GM18517 (cell line): ENCODE data around the gene PLXNA1.
A peak's percentile ranks its signal among the peaks of the same experiment; 100 is the strongest.

Experiments used
- ATAC-seq: cut with Tn5 transposase; IDR thresholded peaks from one replicate; pipeline ENCODE4 v1.9.1; 2021; ENCODE audit warnings: mild to moderate bottlenecking, moderate library complexity; ENCODE audit not compliant: unreplicated experiment

Gene PLXNA1

DNA sequence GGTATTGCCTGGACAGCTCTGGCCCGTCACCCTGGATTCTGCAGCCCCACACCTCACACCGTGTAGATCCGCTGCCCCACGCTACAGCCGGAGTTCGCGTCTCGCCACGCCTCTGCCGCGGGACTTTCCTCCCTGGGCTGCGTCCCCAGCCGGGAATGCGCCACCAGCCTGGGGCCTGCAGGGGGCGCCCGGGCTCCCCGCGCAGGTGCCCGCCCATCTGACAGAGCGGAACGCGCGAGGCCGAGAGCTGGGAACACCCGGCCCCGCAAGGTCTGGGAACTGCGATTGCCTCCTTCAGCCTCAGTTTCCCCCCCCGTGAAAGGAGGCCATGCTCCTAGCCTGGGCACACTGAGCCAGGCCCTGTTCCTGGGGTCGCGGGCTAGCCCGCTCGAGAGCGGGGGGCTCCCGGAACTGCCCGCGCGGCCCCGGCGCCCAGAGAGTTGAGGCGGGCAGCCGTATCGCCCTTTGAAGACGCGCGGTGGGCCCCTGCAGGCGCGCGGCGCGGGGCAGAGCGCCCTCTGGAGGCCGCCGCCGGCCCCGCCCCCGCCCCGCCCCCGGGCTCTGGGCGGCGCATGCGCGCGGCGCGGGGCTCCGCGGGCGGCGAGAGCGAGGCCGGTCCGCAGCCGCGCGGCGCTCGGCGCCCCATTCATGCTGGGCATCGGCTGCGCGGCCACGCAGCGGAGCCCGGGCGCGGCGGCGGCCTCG is at the start of gene PLXNA1:
Gene PLXNA1 (plus strand): TSS at position 645 of the 705 bp plus-strand sequence. CDS start 5,479 bp downstream, outside the sequence.
- ATAC-seq: peak; percentile 64

GRCh38 chr3:126934031-126934531 is 48.8 kb upstream of the PLXNA1 start:
- no peak for ATAC-seq

- no peak for ATAC-seq
Observed at GRCh38 chr3:126934991-126935390, 47.9 kb upstream of the PLXNA1 start.

DNA sequence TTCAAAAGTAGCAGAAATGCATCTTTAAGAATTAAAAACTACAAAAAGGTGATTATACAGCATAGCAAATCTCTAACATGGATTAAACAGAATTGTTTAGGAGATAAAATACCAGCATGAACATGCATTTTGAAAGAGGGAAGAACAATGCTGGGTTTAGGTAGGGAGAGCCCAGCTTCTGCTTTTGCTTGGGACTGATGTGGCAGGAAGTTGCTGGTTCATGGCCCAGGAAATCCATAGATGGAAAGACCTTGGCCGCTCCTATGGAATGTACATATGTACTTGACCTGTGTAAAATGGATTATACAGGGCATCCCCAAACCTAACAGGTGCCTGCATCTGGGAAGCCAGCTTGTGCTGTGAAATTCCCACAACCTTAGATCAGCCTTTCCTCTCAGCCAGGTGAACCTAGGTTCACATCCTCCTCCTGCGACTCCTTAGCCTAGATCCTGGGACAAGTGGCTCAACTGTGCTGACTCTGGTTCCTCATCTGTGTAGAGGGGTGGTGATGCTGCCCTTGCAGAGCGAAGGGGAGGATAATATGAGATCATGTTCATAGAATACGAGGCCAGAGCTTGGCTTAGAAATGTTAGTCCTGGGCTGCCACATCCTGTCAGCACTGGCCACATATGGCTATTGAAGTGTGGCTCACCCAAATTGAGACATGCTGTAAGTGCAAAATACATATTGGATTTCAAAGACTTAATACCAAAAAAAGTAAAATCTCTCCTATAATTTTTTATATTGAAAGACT is 47.0 kb upstream of the PLXNA1 start:
- ATAC-seq: no peak

- ATAC-seq: no peak
Observed at GRCh38 chr3:126936853-126937425, 46.0 kb upstream of the PLXNA1 start.

GRCh38 chr3:126937533-126937932 is 45.4 kb upstream of the PLXNA1 start:
- no peak for ATAC-seq

- ATAC-seq: no peak
Observed at GRCh38 chr3:126937973-126938372, 44.9 kb upstream of the PLXNA1 start.

DNA sequence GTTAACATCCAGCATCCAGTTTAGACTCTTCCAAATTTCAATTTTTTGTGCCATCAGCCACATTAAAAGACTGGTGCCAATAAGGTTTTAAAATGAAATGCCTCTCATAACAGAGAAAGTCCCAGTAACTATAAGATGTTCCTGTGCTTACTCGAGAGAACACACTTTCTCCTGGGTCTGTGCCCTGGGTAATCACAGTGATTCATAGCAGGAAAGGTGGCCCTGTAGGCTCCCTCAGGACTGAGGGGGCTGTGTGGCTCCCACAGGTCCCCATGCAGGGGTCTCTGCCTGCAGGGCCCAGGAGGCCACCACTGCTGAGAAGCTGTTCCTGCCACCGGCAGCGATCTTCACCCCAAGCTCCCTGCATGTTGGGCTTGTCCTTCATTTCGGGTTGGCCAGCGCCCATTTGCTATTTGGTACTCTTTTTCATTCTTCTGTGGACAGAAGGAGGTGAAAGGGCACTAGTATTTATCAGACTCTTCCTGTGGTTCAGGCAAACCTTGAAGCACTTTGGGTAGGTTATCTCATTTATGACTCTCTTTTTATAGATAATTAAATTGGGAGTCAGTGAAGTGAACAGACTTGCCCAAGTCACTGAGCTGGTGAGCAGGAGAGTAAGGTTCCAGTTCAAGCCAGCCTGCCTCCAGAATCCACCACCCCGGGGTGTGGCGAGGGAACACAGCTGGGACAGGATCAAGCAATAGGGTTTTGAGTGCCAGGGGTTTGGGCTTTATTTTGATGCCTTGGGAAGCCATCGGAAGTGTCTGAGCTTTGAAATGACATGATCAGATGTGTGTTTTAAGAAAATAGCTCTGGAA is 44.2 kb upstream of the PLXNA1 start:
- ATAC-seq: no peak

DNA sequence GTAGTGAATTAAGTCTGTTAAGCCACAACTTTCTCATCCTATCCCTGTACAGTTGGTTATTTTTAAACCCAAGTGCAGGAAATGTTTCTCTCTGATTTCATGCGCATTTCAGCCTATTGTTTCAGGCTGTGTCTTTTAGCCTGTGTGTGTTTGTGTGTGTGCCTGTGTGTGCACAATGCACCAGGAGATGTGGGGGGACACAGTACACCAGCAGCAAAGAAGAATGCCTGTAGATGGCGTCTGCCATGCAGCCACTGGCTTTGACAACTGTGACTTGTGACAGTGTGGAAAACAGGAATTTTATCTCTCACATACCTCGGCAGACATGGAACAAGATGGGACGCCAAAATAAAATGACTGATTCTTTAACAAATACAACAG is 43.6 kb upstream of the PLXNA1 start:
- no peak for ATAC-seq

- ATAC-seq: no peak
Observed at GRCh38 chr3:126939733-126940132, 43.2 kb upstream of the PLXNA1 start.

- ATAC-seq: no peak
Observed at GRCh38 chr3:126941721-126942270, 41.1 kb upstream of the PLXNA1 start.

GRCh38 chr3:126944089-126944965 is 38.6 kb upstream of the PLXNA1 start:
- ATAC-seq: no peak

GRCh38 chr3:126945171-126945721 is 37.7 kb upstream of the PLXNA1 start:
- no peak for ATAC-seq

- no peak for ATAC-seq
Observed at GRCh38 chr3:126945891-126946290, 37.0 kb upstream of the PLXNA1 start.

GRCh38 chr3:126946405-126946804 is 36.5 kb upstream of the PLXNA1 start:
- no peak for ATAC-seq

DNA sequence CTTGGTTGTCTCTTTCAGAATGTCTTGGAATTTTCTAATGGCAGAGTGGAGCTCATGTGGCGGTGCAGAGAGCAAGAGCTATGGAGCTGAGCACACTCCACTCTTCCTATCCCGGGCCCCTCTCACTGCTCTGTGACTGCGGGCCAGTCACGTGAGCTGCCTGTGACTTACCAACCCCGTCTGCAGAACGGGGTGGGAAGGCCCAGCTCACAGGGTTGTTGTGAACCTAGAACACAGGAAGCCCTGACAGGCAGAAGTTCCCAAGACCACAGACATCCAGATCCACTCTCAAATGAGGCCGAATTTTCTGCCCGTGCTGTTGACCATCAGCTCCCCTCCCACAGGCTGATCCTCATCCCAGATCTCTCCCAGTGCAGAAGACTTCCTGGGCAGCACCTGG is 35.5 kb upstream of the PLXNA1 start:
- ATAC-seq: no peak

GRCh38 chr3:126948980-126949535 is 33.9 kb upstream of the PLXNA1 start:
- no peak for ATAC-seq

DNA sequence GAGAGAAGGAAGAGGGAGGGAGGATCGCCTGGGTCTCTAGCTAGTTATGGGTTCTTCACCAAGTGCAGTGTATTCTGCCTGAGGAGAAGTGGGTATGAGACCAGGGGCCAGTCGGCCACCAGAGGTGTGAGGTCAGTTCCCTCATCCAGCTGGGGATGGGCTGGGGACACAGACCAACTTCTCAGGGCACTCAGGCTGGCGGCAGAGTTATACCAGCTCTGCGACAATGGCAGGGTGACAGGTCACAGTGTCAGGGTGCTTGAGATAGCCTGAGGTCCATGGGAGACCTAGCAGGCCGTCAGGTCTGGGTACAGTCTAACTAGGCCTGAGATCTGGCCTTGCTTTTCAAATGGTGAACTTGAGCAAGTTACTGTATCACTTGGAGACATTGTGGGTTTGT is 31.4 kb upstream of the PLXNA1 start:
- ATAC-seq: no peak
